ENCODE data around the gene ADAMTS18.

GRCh38 chr16:77246150-77246549 lies 188.7 kb downstream of the ADAMTS18 start:
- no peak for TF ChIP-seq CTCF (conservative IDR thresholded peaks at IDR 0.05; ENCODE audit: low read depth, low read length)
- no peak for TF ChIP-seq EZH2 (IDR thresholded peaks at IDR 0.05; ENCODE audit: borderline replicate concordance, low read depth, low read length, poor library complexity, severe bottlenecking)

Data from A673 (cell line).